ENCODE results near the gene CEP97. TPM values are rescaled to one million over a fixed set of nuclear protein-coding genes. Genes with fewer than 3 reads are reported as not detected.
"Not testable (repeated sequence)": the region's sequence is repeated elsewhere in the genome, so short reads cannot be mapped to it uniquely, and the experiment has no call there.

Gene CEP97
- polyA plus RNA-seq, 1 donor (not counting 4 experiments of a cell fraction or from before 2014, with no cell fraction given): 3.6 TPM

GRCh38 chr3:101758224-101758623 is 33.8 kb downstream of the CEP97 start:
- no peaks in the 10 kb centered on the region for H3K79me2 ChIP-seq (ENCODE audit: control insufficient read depth, insufficient read depth, low read length)
- H3K9me1 ChIP-seq (ENCODE audit: control insufficient read depth, extremely low read depth, insufficient read depth, low read length): no peaks in the 10 kb centered on the region
- H3K27ac ChIP-seq (ENCODE audit: control insufficient read depth, insufficient read depth, low read length): no peak overlapping the region
- H2AFZ ChIP-seq (ENCODE audit: control insufficient read depth, low read length): no peak overlapping the region
- no peak overlapping the region for H3K4me2 ChIP-seq (ENCODE audit: control insufficient read depth, extremely low read depth, insufficient read depth, low read depth, low read length)
- no peak for FAIRE-seq
- DNase-seq (ENCODE audit: low read depth, low spot score): no peak
- no peaks in the 10 kb centered on the region for H3K27me3 ChIP-seq (ENCODE audit: control insufficient read depth, extremely low read depth, insufficient read depth, low read length)
- H3K36me3 ChIP-seq (ENCODE audit: control insufficient read depth in 2 of 2, extremely low read depth in 1 of 2, insufficient read depth in 2 of 2, low read length in 2 of 2): peaks cover 7 to 11% of the 10 kb centered on the region in 2 experiments
- no peak overlapping the region for H3K9ac ChIP-seq (ENCODE audit: control insufficient read depth, extremely low read depth, insufficient read depth, low read length)
- H3K9me3 ChIP-seq (ENCODE audit: control insufficient read depth, low read depth, low read length): no peaks in the 10 kb centered on the region
- H4K20me1 ChIP-seq (ENCODE audit: control insufficient read depth, extremely low read depth, insufficient read depth, low read length): no peaks in the 10 kb centered on the region
- TF ChIP-seq, protein P1, sequence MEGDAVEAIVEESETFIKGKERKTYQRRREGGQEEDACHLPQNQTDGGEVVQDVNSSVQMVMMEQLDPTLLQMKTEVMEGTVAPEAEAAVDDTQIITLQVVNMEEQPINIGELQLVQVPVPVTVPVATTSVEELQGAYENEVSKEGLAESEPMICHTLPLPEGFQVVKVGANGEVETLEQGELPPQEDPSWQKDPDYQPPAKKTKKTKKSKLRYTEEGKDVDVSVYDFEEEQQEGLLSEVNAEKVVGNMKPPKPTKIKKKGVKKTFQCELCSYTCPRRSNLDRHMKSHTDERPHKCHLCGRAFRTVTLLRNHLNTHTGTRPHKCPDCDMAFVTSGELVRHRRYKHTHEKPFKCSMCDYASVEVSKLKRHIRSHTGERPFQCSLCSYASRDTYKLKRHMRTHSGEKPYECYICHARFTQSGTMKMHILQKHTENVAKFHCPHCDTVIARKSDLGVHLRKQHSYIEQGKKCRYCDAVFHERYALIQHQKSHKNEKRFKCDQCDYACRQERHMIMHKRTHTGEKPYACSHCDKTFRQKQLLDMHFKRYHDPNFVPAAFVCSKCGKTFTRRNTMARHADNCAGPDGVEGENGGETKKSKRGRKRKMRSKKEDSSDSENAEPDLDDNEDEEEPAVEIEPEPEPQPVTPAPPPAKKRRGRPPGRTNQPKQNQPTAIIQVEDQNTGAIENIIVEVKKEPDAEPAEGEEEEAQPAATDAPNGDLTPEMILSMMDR (optimal IDR thresholded peaks at IDR 0.05 in 1 of 3, IDR thresholded peaks at IDR 0.05 in 1 of 3, conservative IDR thresholded peaks at IDR 0.05 in 1 of 3; ENCODE audit: extremely low read depth in 1 of 3, insufficient read depth in 2 of 3, low read length in 3 of 3): no peak
- TF ChIP-seq EZH2 (IDR thresholded peaks at IDR 0.05; ENCODE audit: low read length): no peak
- no peaks in the 10 kb centered on the region for H3K4me1 ChIP-seq (ENCODE audit: control insufficient read depth, extremely low read depth, insufficient read depth, low read length)
- dilution Hi-C loops (cut with MboI; ENCODE audit: extremely low pct_ligation_motif_present, low sequenced_read_pairs): no loop called here
- no peak overlapping the region for H3K4me3 ChIP-seq (ENCODE audit: control insufficient read depth in 2 of 3, extremely low read depth in 1 of 3, insufficient read depth in 2 of 3, low read depth in 1 of 3, low read length in 3 of 3)

- Histone ChIP-seq H3K79me2 (ENCODE audit: control insufficient read depth, insufficient read depth, low read length) (no peaks in the 10 kb centered on the region), H3K4me1 (ENCODE audit: control insufficient read depth, extremely low read depth, insufficient read depth, low read length) (no peaks in the 10 kb centered on the region), H3K4me3 (ENCODE audit: control insufficient read depth in 2 of 3, extremely low read depth in 1 of 3, insufficient read depth in 2 of 3, low read depth in 1 of 3, low read length in 3 of 3) (no peak overlapping the region), H4K20me1 (ENCODE audit: control insufficient read depth, extremely low read depth, insufficient read depth, low read length) (no peaks in the 10 kb centered on the region), H3K4me2 (ENCODE audit: control insufficient read depth, extremely low read depth, insufficient read depth, low read depth, low read length) (no peak overlapping the region), H3K9me1 (ENCODE audit: control insufficient read depth, extremely low read depth, insufficient read depth, low read length) (no peaks in the 10 kb centered on the region), H3K9me3 (ENCODE audit: control insufficient read depth, low read depth, low read length) (no peaks in the 10 kb centered on the region), H3K9ac (ENCODE audit: control insufficient read depth, extremely low read depth, insufficient read depth, low read length) (no peak overlapping the region), H3K27ac (ENCODE audit: control insufficient read depth, insufficient read depth, low read length) (no peak overlapping the region), H3K27me3 (ENCODE audit: control insufficient read depth, extremely low read depth, insufficient read depth, low read length) (no peaks in the 10 kb centered on the region), H2AFZ (ENCODE audit: control insufficient read depth, low read length) (no peak overlapping the region), H3K36me3 (ENCODE audit: control insufficient read depth in 2 of 2, extremely low read depth in 1 of 2, insufficient read depth in 2 of 2, low read length in 2 of 2) (peaks cover 7 to 11% of the 10 kb centered on the region in 2 experiments)
- dilution Hi-C loops (cut with MboI; ENCODE audit: extremely low pct_ligation_motif_present, low sequenced_read_pairs): no loop called here
- DNase-seq (ENCODE audit: low read depth, low spot score): no peak
- FAIRE-seq: no peak
- TF ChIP-seq EZH2 (IDR thresholded peaks at IDR 0.05; ENCODE audit: low read length): no peak
- TF ChIP-seq, protein P1 (optimal IDR thresholded peaks at IDR 0.05 in 1 of 3, IDR thresholded peaks at IDR 0.05 in 1 of 3, conservative IDR thresholded peaks at IDR 0.05 in 1 of 3; ENCODE audit: extremely low read depth in 1 of 3, insufficient read depth in 2 of 3, low read length in 3 of 3): no peak
Measured at GRCh38 chr3:101762041-101762646, 37.7 kb downstream of the CEP97 start.

- H3K4me3 ChIP-seq (ENCODE audit: control insufficient read depth in 2 of 3, extremely low read depth in 1 of 3, insufficient read depth in 2 of 3, low read depth in 1 of 3, low read length in 3 of 3); H2AFZ ChIP-seq (ENCODE audit: control insufficient read depth, low read length); H4K20me1 ChIP-seq (ENCODE audit: control insufficient read depth, extremely low read depth, insufficient read depth, low read length); H3K9me3 ChIP-seq (ENCODE audit: control insufficient read depth, low read depth, low read length); H3K27ac ChIP-seq (ENCODE audit: control insufficient read depth, insufficient read depth, low read length); H3K27me3 ChIP-seq (ENCODE audit: control insufficient read depth, extremely low read depth, insufficient read depth, low read length); H3K4me2 ChIP-seq (ENCODE audit: control insufficient read depth, extremely low read depth, insufficient read depth, low read depth, low read length); DNase-seq (ENCODE audit: low read depth, low spot score); H3K79me2 ChIP-seq (ENCODE audit: control insufficient read depth, insufficient read depth, low read length); H3K9ac ChIP-seq (ENCODE audit: control insufficient read depth, extremely low read depth, insufficient read depth, low read length); H3K36me3 ChIP-seq (ENCODE audit: control insufficient read depth in 2 of 2, extremely low read depth in 1 of 2, insufficient read depth in 2 of 2, low read length in 2 of 2); FAIRE-seq; H3K9me1 ChIP-seq (ENCODE audit: control insufficient read depth, extremely low read depth, insufficient read depth, low read length); dilution Hi-C loops (cut with MboI; ENCODE audit: extremely low pct_ligation_motif_present, low sequenced_read_pairs): not testable (repeated sequence)
- peaks cover 19% of the 10 kb centered on the region for H3K4me1 ChIP-seq (ENCODE audit: control insufficient read depth, extremely low read depth, insufficient read depth, low read length)
Measured at GRCh38 chr3:101777745-101778281, 53.4 kb downstream of the CEP97 start.

All from keratinocyte (primary cell).